OCI-LY1 (cell line): ENCODE results near the gene P4HB.

ENCODE experiments used
- H2AFZ ChIP-seq: fragments of 200-600 bp; sonication (generic), shearing (Covaris generic); 2 replicates; pipeline ENCODE4 v1.6.0; 2014; ENCODE audit warnings: antibody characterized with exemption, mild to moderate bottlenecking, low read length
- H3F3A ChIP-seq: fragments of 200-600 bp; sonication (generic), shearing (Covaris generic); 2 replicates; pipeline ENCODE4 v1.6.0; 2014; ENCODE audit warnings: mild to moderate bottlenecking, antibody characterized with exemption, low read length, moderate library complexity; ENCODE audit not compliant: insufficient read depth
- H3K27ac ChIP-seq: fragments of 200-600 bp; sonication (generic); 2 replicates; pipeline ENCODE4 v1.5.1; 2014; ENCODE audit warnings: low read length, mixed run types, mild to moderate bottlenecking, low read depth; ENCODE audit not compliant: poor library complexity, severe bottlenecking
- H3K27me3 ChIP-seq: fragments of 200-600 bp; sonication (generic); 2 replicates; pipeline ENCODE4 v1.6.0; 2014; ENCODE audit warnings: antibody characterized with exemption, mild to moderate bottlenecking, low read length, moderate library complexity; ENCODE audit not compliant: insufficient read depth
- H3K36me3 ChIP-seq: fragments of 200-600 bp; sonication (generic); 2 replicates; pipeline ENCODE4 v1.6.1; 2014; ENCODE audit warnings: mild to moderate bottlenecking, antibody characterized with exemption, low read length, moderate library complexity, mixed read lengths; ENCODE audit not compliant: insufficient read depth
- H3K4me1 ChIP-seq: fragments of 200-600 bp; sonication (generic); 2 replicates; pipeline ENCODE4 v1.5.1; 2014; ENCODE audit warnings: mild to moderate bottlenecking, low read length, moderate library complexity; ENCODE audit not compliant: insufficient read depth, severe bottlenecking
- H3K4me2 ChIP-seq: fragments of 200-600 bp; sonication (generic), shearing (Covaris generic); 2 replicates; pipeline ENCODE4 v1.6.1; 2014; ENCODE audit warnings: low read length
- H3K4me3 ChIP-seq: fragments of 200-600 bp; sonication (generic); 2 replicates; pipeline ENCODE4 v1.5.1; 2014; ENCODE audit warnings: low read length, low read depth, mild to moderate bottlenecking, mixed read lengths; ENCODE audit not compliant: poor library complexity, severe bottlenecking
- H3K79me2 ChIP-seq: fragments of 200-600 bp; shearing (Covaris generic); 2 replicates; pipeline ENCODE4 v1.6.1; 2016; ENCODE audit warnings: mixed run types, low read length, mixed read lengths; ENCODE audit not compliant: insufficient read depth
- H3K9ac ChIP-seq: fragments of 200-600 bp; sonication (generic), shearing (Covaris generic); 2 replicates; pipeline ENCODE4 v1.6.1; 2014; ENCODE audit warnings: mild to moderate bottlenecking, low read length, mixed read lengths
- H3K9me2 ChIP-seq: fragments of 200-600 bp; sonication (generic), shearing (Covaris generic); 2 replicates; pipeline ENCODE4 v1.6.1; 2014; ENCODE audit warnings: low read depth, mild to moderate bottlenecking, low read length, mixed read lengths
- H3K9me3 ChIP-seq: fragments of 200-600 bp; shearing (Covaris generic); 2 replicates; pipeline ENCODE4 v1.6.1; 2014; ENCODE audit warnings: low read length, mixed read lengths
- H4K20me1 ChIP-seq: fragments of 200-600 bp; sonication (generic), shearing (Covaris generic); 2 replicates; pipeline ENCODE4 v1.6.0; 2016; ENCODE audit warnings: mild to moderate bottlenecking, low read length; ENCODE audit not compliant: insufficient read depth
- EZH2 ChIP-seq: fragments of 200-600 bp; sonication (generic), shearing (Covaris generic); IDR thresholded peaks from 2 replicates; pipeline ENCODE4 v1.8.0; 2017; ENCODE audit warnings: borderline replicate concordance, mixed run types, mild to moderate bottlenecking, antibody characterized with exemption, low read length, moderate library complexity, mixed read lengths
- TF ChIP-seq, protein P1 (sequence below): fragments of 200-600 bp; sonication (generic), shearing (Covaris generic); IDR thresholded peaks from 2 replicates; pipeline ENCODE4 v1.5.1; 2017; ENCODE audit warnings: mild to moderate bottlenecking, antibody characterized with exemption, low read length, moderate library complexity, mixed read lengths

P4HB gene

DNA sequence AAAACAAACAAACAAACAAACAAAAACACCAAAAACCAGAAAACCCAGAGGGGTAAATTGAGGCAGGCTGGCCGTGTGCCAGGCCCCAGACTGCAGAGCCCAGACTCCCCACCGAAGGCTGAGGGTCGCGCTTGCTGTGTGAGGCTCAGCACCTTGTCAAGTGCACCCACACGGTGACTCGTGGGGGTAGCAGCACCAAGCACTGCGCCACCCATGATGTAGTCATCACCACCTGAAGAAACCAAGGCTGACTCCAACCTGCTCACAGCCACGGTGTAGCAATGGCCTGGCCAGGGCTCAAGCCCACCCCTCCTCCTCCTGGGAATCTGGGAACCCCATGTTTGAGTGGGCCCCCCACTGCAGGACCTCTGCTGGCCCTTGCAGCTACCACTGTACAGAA lies 39.2 kb downstream of the P4HB start:
- Histone ChIP-seq H3K79me2 (no peaks in the 10 kb centered on the region), H3K9ac (no peak overlapping the region), H3K36me3 (no peaks in the 10 kb centered on the region), H3K9me2 (no peaks in the 10 kb centered on the region), H2AFZ (no peak overlapping the region), H3F3A (no peaks in the 10 kb centered on the region), H3K27me3 (peaks cover 4% of the 10 kb centered on the region; the same call in 1 of the 2 replicates), H3K4me1 (no peaks in the 10 kb centered on the region), H3K27ac (no peak overlapping the region), H3K4me2 (no peak overlapping the region), H3K9me3 (no peaks in the 10 kb centered on the region), H3K4me3 (no peak overlapping the region), H4K20me1 (no peaks in the 10 kb centered on the region)
- TF ChIP-seq EZH2: no peak
- TF ChIP-seq, protein P1, sequence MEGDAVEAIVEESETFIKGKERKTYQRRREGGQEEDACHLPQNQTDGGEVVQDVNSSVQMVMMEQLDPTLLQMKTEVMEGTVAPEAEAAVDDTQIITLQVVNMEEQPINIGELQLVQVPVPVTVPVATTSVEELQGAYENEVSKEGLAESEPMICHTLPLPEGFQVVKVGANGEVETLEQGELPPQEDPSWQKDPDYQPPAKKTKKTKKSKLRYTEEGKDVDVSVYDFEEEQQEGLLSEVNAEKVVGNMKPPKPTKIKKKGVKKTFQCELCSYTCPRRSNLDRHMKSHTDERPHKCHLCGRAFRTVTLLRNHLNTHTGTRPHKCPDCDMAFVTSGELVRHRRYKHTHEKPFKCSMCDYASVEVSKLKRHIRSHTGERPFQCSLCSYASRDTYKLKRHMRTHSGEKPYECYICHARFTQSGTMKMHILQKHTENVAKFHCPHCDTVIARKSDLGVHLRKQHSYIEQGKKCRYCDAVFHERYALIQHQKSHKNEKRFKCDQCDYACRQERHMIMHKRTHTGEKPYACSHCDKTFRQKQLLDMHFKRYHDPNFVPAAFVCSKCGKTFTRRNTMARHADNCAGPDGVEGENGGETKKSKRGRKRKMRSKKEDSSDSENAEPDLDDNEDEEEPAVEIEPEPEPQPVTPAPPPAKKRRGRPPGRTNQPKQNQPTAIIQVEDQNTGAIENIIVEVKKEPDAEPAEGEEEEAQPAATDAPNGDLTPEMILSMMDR: no peak

DNA sequence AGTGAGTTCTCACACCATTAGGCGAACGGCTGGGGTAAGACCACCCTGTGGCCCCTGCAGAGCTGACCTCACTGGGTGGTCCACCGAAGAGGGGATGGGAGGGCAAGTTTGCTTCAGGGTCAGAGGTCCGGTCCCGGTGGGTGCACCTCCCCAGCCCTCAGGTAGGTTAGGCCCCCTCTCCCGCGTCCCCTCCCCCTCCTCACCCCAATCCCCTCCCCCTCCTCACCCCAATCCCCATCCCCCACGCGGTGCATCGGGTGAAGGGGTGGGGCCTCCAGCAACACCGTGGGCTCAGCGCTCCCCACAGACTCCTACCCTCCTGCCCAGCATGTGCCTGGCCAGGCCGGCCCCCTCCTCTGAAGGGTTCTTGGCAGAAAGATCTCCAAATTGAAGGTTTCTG lies 40.6 kb downstream of the P4HB start:
- H3K4me3 ChIP-seq: no peak overlapping the region
- no peaks in the 10 kb centered on the region for H3K9me3 ChIP-seq
- H3K79me2 ChIP-seq: no peaks in the 10 kb centered on the region
- TF ChIP-seq, protein P1: no peak
- TF ChIP-seq EZH2: no peak
- H3K4me2 ChIP-seq: no peak overlapping the region
- H3K4me1 ChIP-seq: no peaks in the 10 kb centered on the region
- H3K27ac ChIP-seq: no peak overlapping the region
- H2AFZ ChIP-seq: no peak overlapping the region
- H3K9ac ChIP-seq: no peak overlapping the region
- H3F3A ChIP-seq: no peaks in the 10 kb centered on the region
- no peaks in the 10 kb centered on the region for H3K36me3 ChIP-seq
- H3K9me2 ChIP-seq: no peaks in the 10 kb centered on the region
- H3K27me3 ChIP-seq: peaks cover 4% of the 10 kb centered on the region; the same call in 1 of the 2 replicates
- H4K20me1 ChIP-seq: no peaks in the 10 kb centered on the region

DNA sequence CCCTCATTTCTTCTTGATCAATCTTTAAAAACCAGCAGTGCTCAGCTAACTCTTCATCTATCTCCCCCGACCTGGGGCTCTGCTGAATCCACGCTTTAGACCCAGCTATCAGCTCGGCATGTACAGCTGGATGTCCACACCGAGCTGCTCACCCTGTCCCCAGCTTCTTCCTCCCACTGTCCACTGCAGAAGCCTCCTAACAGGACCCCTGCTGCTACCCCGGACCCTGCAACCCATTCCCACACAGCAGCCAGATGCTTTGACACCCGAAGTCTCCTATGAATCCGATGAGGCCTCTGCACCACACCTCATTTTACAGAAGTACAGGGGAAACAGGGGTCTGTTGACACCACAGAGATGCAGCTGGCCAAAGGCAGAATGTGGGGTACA lies 42.6 kb downstream of the P4HB start:
- no peaks in the 10 kb centered on the region for H3K79me2 ChIP-seq
- H3K4me3 ChIP-seq: no peak overlapping the region
- H4K20me1 ChIP-seq: no peaks in the 10 kb centered on the region
- H3K9ac ChIP-seq: no peak overlapping the region
- no peak overlapping the region for H2AFZ ChIP-seq
- H3K4me2 ChIP-seq: no peak overlapping the region
- TF ChIP-seq EZH2: no peak
- TF ChIP-seq, protein P1: no peak
- H3K4me1 ChIP-seq: no peaks in the 10 kb centered on the region
- no peaks in the 10 kb centered on the region for H3K9me2 ChIP-seq
- H3F3A ChIP-seq: no peaks in the 10 kb centered on the region
- H3K27ac ChIP-seq: no peak overlapping the region
- no peaks in the 10 kb centered on the region for H3K9me3 ChIP-seq
- peaks cover 4% of the 10 kb centered on the region; the same call in 1 of the 2 replicates for H3K27me3 ChIP-seq
- no peaks in the 10 kb centered on the region for H3K36me3 ChIP-seq
